Astrocyte (in vitro differentiated cells and primary cell): ENCODE data around the gene KLK3. TPM values are rescaled to one million over a fixed set of nuclear protein-coding genes. Genes with fewer than 3 reads are reported as not detected.
A peak's percentile ranks its signal among the peaks of the same experiment; 100 is the strongest.

Experiments used
- DNase-seq: peaks from one replicate; pipeline ENCODE4 v3.0.0-alpha.2; 2010; ENCODE audit warnings: low read depth
- FAIRE-seq: peaks from 2 replicates; lab custom pipeline; 2011; peaks lifted over from hg19 to GRCh38; lab: Jason Lieb, UNC
- H2AFZ ChIP-seq: 2 replicates; pipeline ENCODE4 v1.6.0; 2012; ENCODE audit warnings: low read depth, low read length, inconsistent platforms
- H3K27ac ChIP-seq: 2 replicates; pipeline ENCODE4 v1.5.1; 2011; ENCODE audit warnings: low read depth, low read length, inconsistent platforms
- H3K27me3 ChIP-seq: 2 replicates; pipeline ENCODE4 v1.6.0; 2011; ENCODE audit warnings: low read length, inconsistent platforms; ENCODE audit not compliant: insufficient read depth
- H3K36me3 ChIP-seq: 2 replicates; pipeline ENCODE4 v1.5.1; 2011; ENCODE audit warnings: low read length, inconsistent platforms; ENCODE audit not compliant: insufficient read depth
- H3K4me1 ChIP-seq: 2 replicates; pipeline ENCODE4 v1.5.1; 2011; ENCODE audit warnings: low read length, inconsistent platforms; ENCODE audit not compliant: insufficient read depth
- H3K4me2 ChIP-seq: 2 replicates; pipeline ENCODE4 v1.6.0; 2012; ENCODE audit warnings: low read length, inconsistent platforms
- H3K4me3 ChIP-seq: 2 replicates; pipeline ENCODE4 v1.5.1; 2011; ENCODE audit warnings: low read depth, mild to moderate bottlenecking, low read length, inconsistent platforms; ENCODE audit not compliant: insufficient read depth
- H3K79me2 ChIP-seq: 2 replicates; pipeline ENCODE4 v1.6.0; 2012; ENCODE audit warnings: mild to moderate bottlenecking, low read length, inconsistent platforms; ENCODE audit not compliant: insufficient read depth
- H3K9ac ChIP-seq: 2 replicates; pipeline ENCODE4 v1.6.0; 2012; ENCODE audit warnings: mild to moderate bottlenecking, low read length, inconsistent platforms
- H3K9me3 ChIP-seq: 2 replicates; pipeline ENCODE4 v1.5.1; 2012; ENCODE audit warnings: low read depth, mild to moderate bottlenecking, low read length, inconsistent platforms; ENCODE audit not compliant: insufficient read depth
- H4K20me1 ChIP-seq: 2 replicates; pipeline ENCODE4 v1.6.0; 2012; ENCODE audit warnings: low read length, inconsistent platforms; ENCODE audit not compliant: insufficient read depth
- H3K27ac Mint-ChIP-seq: one replicate; pipeline ENCODE4 v1.8.0; 2021; ENCODE audit warnings: mild to moderate bottlenecking, mixed read lengths; ENCODE audit not compliant: unreplicated experiment
- H3K27me3 Mint-ChIP-seq: one replicate; pipeline ENCODE4 v1.8.0; 2021; ENCODE audit warnings: low read depth, mixed read lengths; ENCODE audit not compliant: unreplicated experiment
- H3K36me3 Mint-ChIP-seq: one replicate; pipeline ENCODE4 v1.8.0; 2021; ENCODE audit warnings: low read depth, mixed read lengths; ENCODE audit not compliant: unreplicated experiment
- H3K4me1 Mint-ChIP-seq: one replicate; pipeline ENCODE4 v1.8.0; 2021; ENCODE audit warnings: low read depth, mixed read lengths; ENCODE audit not compliant: unreplicated experiment
- H3K4me3 Mint-ChIP-seq: one replicate; pipeline ENCODE4 v1.8.0; 2021; ENCODE audit warnings: mild to moderate bottlenecking, moderate library complexity, mixed read lengths; ENCODE audit not compliant: unreplicated experiment
- H3K9me3 Mint-ChIP-seq: one replicate; pipeline ENCODE4 v1.8.0; 2021; ENCODE audit warnings: mild to moderate bottlenecking, mixed read lengths; ENCODE audit not compliant: unreplicated experiment
- CTCF ChIP-seq: IDR thresholded peaks from 2 replicates; pipeline ENCODE4 v1.5.1; 2011; ENCODE audit warnings: low read depth, mild to moderate bottlenecking, inconsistent platforms, low read length, moderate library complexity; ENCODE audit not compliant: insufficient read depth
- EZH2 ChIP-seq: IDR thresholded peaks from 2 replicates; pipeline ENCODE4 v1.6.1; 2012; ENCODE audit warnings: mild to moderate bottlenecking, low read length, inconsistent platforms; ENCODE audit not compliant: insufficient read depth
- total RNA-seq: library from RNA; stranded (reverse); gene quantifications from 2 replicates; pipeline ENCODE4 v1.2.1, GENCODE V29; 2021

The KLK3 gene
- total RNA-seq, 1 donor from 2014 or later: not detected

- Histone ChIP-seq H3K36me3 (no peaks in the 10 kb centered on the region), H3K9me3 (no peaks in the 10 kb centered on the region), H2AFZ (no peak overlapping the region), H4K20me1 (no peaks in the 10 kb centered on the region), H3K4me1 (no peaks in the 10 kb centered on the region), H3K27me3 (peaks cover 5% of the 10 kb centered on the region), H3K79me2 (no peaks in the 10 kb centered on the region), H3K4me3 (no peak overlapping the region), H3K9ac (no peak overlapping the region), H3K4me2 (no peak overlapping the region), H3K27ac (no peak overlapping the region)
- no peaks in the 10 kb centered on the region for H3K4me1 Mint-ChIP-seq
- DNase-seq (no peak), FAIRE-seq (no peak)
- peaks cover 61% of the 10 kb centered on the region for H3K27me3 Mint-ChIP-seq
- H3K27ac Mint-ChIP-seq: no peak overlapping the region
- peak overlapping the region; percentile 34 for H3K4me3 Mint-ChIP-seq
- H3K36me3 Mint-ChIP-seq: no peaks in the 10 kb centered on the region
- H3K9me3 Mint-ChIP-seq: peaks cover 3% of the 10 kb centered on the region
- TF ChIP-seq EZH2 (no peak), CTCF (no peak)
Measured at GRCh38 chr19:50909240-50910070, 54.7 kb downstream of the KLK3 start.

Other genes with a start within 250 kb of the KLK3 start
- not detected in 2 replicates for gene SYT3, start 215.0 kb upstream of the KLK3 start, total RNA-seq
- gene C19orf81, start 205.5 kb upstream of the KLK3 start, total RNA-seq: not detected in 2 replicates
- gene SHANK1, start 135.1 kb upstream of the KLK3 start, total RNA-seq: not detected in 2 replicates
- gene CLEC11A, start 131.6 kb upstream of the KLK3 start, total RNA-seq: not detected in 2 replicates
- gene GPR32, start 84.5 kb upstream of the KLK3 start, total RNA-seq: not detected in 2 replicates
- gene ACP4, start 64.5 kb upstream of the KLK3 start, total RNA-seq: not detected in 2 replicates
- not detected in 2 replicates for gene KLK1, start 31.1 kb upstream of the KLK3 start, total RNA-seq
- not detected in 2 replicates for gene KLK15, start 21.3 kb upstream of the KLK3 start, total RNA-seq
- not detected in 2 replicates for gene KLK2, start 18.5 kb downstream of the KLK3 start, total RNA-seq
- not detected in 2 replicates for gene KLK4, start 56.5 kb downstream of the KLK3 start, total RNA-seq
- gene KLK5, start 98.1 kb downstream of the KLK3 start, total RNA-seq: not detected in 2 replicates
- gene KLK6, start 114.7 kb downstream of the KLK3 start, total RNA-seq: 2.7 and 3.5 TPM in 2 replicates
- gene KLK7, start 129.0 kb downstream of the KLK3 start, total RNA-seq: not detected in 2 replicates
- gene KLK8, start 146.7 kb downstream of the KLK3 start, total RNA-seq: not detected in 2 replicates
- gene KLK10, start 164.8 kb downstream of the KLK3 start, total RNA-seq: 0.19 and 0.30 TPM in 2 replicates
- not detected in 2 replicates for gene KLK11, start 171.7 kb downstream of the KLK3 start, total RNA-seq
- gene KLK12, start 180.1 kb downstream of the KLK3 start, total RNA-seq: not detected in 2 replicates
- 0.32 TPM in 1 of 2 replicates, not detected in the other for gene KLK13, start 210.2 kb downstream of the KLK3 start, total RNA-seq
- gene KLK14, start 228.0 kb downstream of the KLK3 start, total RNA-seq: 0.23 and 0.31 TPM in 2 replicates